ENCODE results near the gene NMUR2. TPM values are rescaled to one million over a fixed set of nuclear protein-coding genes. Genes with fewer than 3 reads are reported as not detected.

The NMUR2 gene
- total RNA-seq, 4 donors from 2014 or later, result not detected

DNA sequence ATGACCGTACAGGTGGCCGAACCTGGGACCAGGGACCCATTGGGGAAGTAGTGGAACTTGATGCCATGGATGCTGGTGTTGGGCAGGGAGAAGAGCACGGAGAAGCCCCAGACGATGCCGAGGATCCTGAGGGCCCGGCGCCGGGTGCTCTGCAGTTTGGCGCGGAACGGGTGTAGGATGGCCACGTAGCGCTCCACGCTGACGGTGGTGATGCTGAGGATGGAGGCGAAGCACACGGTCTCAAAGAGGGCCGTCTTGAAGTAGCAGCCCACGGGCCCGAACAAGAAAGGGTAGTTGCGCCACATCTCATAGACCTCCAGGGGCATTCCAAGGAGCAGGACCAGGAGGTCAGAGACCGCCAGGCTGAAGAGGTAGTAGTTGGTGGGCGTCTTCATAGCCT is 585 bp downstream of the NMUR2 start:
- 96 to 97% methylated on average over 23 of the region's 23 CpGs for WGBS, 2 donors
- TF ChIP-seq EP300 (IDR thresholded peaks at IDR 0.05), result no peak
- TF ChIP-seq, protein P1, sequence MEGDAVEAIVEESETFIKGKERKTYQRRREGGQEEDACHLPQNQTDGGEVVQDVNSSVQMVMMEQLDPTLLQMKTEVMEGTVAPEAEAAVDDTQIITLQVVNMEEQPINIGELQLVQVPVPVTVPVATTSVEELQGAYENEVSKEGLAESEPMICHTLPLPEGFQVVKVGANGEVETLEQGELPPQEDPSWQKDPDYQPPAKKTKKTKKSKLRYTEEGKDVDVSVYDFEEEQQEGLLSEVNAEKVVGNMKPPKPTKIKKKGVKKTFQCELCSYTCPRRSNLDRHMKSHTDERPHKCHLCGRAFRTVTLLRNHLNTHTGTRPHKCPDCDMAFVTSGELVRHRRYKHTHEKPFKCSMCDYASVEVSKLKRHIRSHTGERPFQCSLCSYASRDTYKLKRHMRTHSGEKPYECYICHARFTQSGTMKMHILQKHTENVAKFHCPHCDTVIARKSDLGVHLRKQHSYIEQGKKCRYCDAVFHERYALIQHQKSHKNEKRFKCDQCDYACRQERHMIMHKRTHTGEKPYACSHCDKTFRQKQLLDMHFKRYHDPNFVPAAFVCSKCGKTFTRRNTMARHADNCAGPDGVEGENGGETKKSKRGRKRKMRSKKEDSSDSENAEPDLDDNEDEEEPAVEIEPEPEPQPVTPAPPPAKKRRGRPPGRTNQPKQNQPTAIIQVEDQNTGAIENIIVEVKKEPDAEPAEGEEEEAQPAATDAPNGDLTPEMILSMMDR (IDR thresholded peaks at IDR 0.05), result no peak

DNA sequence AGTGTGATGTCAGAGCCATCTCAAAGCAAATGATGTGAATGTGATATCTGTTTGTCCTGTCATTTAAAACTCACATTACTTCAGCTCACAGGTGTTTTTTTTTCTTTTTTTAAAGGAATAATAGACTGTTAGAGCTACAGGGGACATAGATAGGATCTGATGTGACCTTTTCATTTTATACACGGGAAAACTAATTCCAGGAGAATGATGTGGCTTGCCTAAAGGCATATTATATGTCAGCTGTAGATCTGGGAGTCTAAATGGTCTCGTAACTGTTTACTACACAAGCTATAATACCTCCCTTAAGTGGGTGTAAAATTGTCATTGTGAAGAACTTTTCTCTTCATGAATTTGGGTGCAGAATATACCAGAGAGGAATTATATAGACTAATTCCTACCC is 2.0 kb downstream of the NMUR2 start:
- Histone ChIP-seq H3K36me3 (no peaks in the 10 kb centered on the region), H3K9me3 (no peaks in the 10 kb centered on the region), H3K27ac (no peak overlapping the region), H3K4me3 (no peak overlapping the region), H3K4me1 (no peaks in the 10 kb centered on the region), H3K27me3 (no peaks in the 10 kb centered on the region)
- no peak for DNase-seq (ENCODE audit: low spot score in 2 of 2)
- TF ChIP-seq EP300 (IDR thresholded peaks at IDR 0.05) (no peak), POLR2A (IDR thresholded peaks at IDR 0.05) (no peak)
- TF ChIP-seq, protein P1 (IDR thresholded peaks at IDR 0.05), result no peak
- WGBS, 2 donors, result 52 to 55% methylated on average over 2 of the region's 2 CpGs

More for the DNA sequence above, 585 bp downstream of the NMUR2 start:
- no peaks in the 10 kb centered on the region for H3K9me3 ChIP-seq
- H3K36me3 ChIP-seq, result no peaks in the 10 kb centered on the region
- no peaks in the 10 kb centered on the region for H3K27me3 ChIP-seq
- H3K4me3 ChIP-seq, result no peak overlapping the region
- no peak overlapping the region for H3K27ac ChIP-seq
- no peak for DNase-seq (ENCODE audit: low spot score in 2 of 2)
- no peaks in the 10 kb centered on the region for H3K4me1 ChIP-seq

GRCh38 chr5:152400846-152401245 is 4.2 kb downstream of the NMUR2 start:
- TF ChIP-seq, protein P1 (IDR thresholded peaks at IDR 0.05), result no peak
- TF ChIP-seq POLR2A (IDR thresholded peaks at IDR 0.05), result no peak
- no peak for TF ChIP-seq EP300 (IDR thresholded peaks at IDR 0.05)
- WGBS, 2 donors, result 47 to 52% methylated on average over 2 of the region's 2 CpGs
- H3K9me3 ChIP-seq, result no peaks in the 10 kb centered on the region

DNA sequence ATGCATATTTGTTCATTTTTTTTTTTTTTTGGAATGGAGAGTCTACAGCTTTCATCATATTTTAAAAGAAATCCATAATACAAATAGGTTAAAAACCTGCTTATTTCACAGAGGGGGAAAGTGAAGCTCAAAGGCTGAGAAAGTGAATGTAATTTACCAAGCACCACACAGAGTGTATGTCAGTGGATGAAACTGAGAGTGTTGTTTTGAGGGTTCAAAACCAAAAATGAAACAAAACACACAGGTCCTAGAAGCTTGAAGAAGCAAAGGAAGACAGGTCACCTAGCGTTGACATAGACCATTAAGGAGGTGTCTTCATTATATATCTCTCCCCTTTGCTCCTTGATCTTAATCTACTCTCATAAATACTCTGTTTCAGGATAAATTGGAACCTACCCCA is 7.5 kb downstream of the NMUR2 start:
- 87 to 91% methylated on average over 1 of the region's 1 CpG for WGBS, 2 donors

More at GRCh38 chr5:152400846-152401245, 4.2 kb downstream of the NMUR2 start:
- Histone ChIP-seq H3K27ac (no peak overlapping the region), H3K4me3 (no peak overlapping the region), H3K27me3 (no peaks in the 10 kb centered on the region), H3K36me3 (no peaks in the 10 kb centered on the region), H3K4me1 (no peaks in the 10 kb centered on the region)
- DNase-seq (ENCODE audit: low spot score in 2 of 2), result no peak

GRCh38 chr5:152393441-152393840 is 11.6 kb downstream of the NMUR2 start:
- TF ChIP-seq, protein P1 (IDR thresholded peaks at IDR 0.05), result no peak
- TF ChIP-seq POLR2A (IDR thresholded peaks at IDR 0.05) (no peak), EP300 (IDR thresholded peaks at IDR 0.05) (no peak)

More for the DNA sequence above, 7.5 kb downstream of the NMUR2 start:
- Histone ChIP-seq H3K36me3 (no peaks in the 10 kb centered on the region), H3K4me3 (no peak overlapping the region), H3K27ac (no peak overlapping the region), H3K27me3 (no peaks in the 10 kb centered on the region), H3K4me1 (no peaks in the 10 kb centered on the region), H3K9me3 (no peaks in the 10 kb centered on the region)
- no peak for DNase-seq (ENCODE audit: low spot score in 2 of 2)
- TF ChIP-seq, protein P1 (IDR thresholded peaks at IDR 0.05), result no peak
- no peak for TF ChIP-seq EP300 (IDR thresholded peaks at IDR 0.05)
- TF ChIP-seq POLR2A (IDR thresholded peaks at IDR 0.05), result no peak

More at GRCh38 chr5:152393441-152393840, 11.6 kb downstream of the NMUR2 start:
- no peaks in the 10 kb centered on the region for H3K36me3 ChIP-seq
- no peak overlapping the region for H3K4me3 ChIP-seq
- H3K27me3 ChIP-seq, result no peaks in the 10 kb centered on the region
- no peaks in the 10 kb centered on the region for H3K4me1 ChIP-seq
- no peak for DNase-seq (ENCODE audit: low spot score in 2 of 2)
- no peak overlapping the region for H3K27ac ChIP-seq
- peaks cover 0 to 6% (median 3%) of the 10 kb centered on the region in 4 donors for H3K9me3 ChIP-seq

Measured in tibial nerve (tissue), 4 donors.